Activated effector memory CD4-positive, alpha-beta T cell treated with Interleukin-2 at 50 U/mL for 16 hours (primary cell): Measurements from ENCODE around the gene HNRNPK.

ENCODE experiments used
- DNase-seq: peaks from one replicate; pipeline ENCODE4 v3.0.0-alpha.2; 2020

Gene HNRNPK

GRCh38 chr9:83979812-83980394 is at the start of gene HNRNPK:
Gene HNRNPK, minus strand, starts transcription at chr9:83980215. Its CDS starts 1,963 bp downstream, at chr9:83978252.
- DNase-seq, result peak; percentile 99

DNA sequence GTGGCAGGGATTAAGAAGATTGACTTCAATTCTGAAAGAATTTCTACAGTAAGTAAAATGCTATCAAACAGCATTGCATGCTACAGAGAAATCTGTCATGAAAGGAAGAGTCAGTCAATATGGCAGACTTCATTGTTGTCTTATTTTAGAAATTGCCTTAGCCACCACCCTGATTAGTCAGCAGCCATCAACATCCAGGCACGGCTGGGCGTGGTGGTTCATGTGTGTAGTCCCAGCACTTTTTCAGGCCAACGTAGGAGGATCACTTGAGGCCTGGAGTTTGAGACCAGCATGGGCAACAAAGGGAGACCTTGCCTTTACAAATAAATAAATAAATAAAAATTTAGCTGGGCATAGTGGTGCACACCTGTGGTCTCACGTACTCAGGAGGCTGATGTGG is 47.2 kb upstream of the HNRNPK start:
- DNase-seq, result no peak

DNA sequence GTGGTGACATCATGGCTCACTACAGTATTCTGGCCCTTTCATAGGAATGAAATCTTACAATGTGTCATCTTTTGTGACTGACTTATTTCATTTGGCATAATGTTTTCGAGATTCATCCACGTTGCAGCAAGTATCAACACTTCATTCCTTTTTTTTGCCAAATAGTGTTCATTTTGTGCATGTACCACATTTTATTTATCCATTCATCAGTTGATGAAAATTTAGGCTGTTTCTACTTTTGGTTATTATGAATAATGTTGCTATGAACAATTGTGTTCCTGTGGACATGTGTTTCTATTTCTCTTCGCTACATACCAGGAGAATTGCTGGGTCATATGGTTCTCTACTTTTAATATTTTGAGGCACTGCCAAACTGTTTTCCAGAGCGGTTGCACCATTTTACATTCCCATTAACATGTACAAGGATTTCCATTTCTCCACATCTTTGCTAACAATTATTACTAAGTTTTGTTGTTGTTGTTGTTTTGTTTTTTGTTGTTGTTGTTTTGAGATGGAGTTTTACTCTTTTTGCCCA is 44.1 kb upstream of the HNRNPK start:
- DNase-seq, result no peak

GRCh38 chr9:84007662-84008061 is 27.6 kb upstream of the HNRNPK start:
- no peak for DNase-seq

GRCh38 chr9:84003246-84003645 is 23.2 kb upstream of the HNRNPK start:
- no peak for DNase-seq

DNA sequence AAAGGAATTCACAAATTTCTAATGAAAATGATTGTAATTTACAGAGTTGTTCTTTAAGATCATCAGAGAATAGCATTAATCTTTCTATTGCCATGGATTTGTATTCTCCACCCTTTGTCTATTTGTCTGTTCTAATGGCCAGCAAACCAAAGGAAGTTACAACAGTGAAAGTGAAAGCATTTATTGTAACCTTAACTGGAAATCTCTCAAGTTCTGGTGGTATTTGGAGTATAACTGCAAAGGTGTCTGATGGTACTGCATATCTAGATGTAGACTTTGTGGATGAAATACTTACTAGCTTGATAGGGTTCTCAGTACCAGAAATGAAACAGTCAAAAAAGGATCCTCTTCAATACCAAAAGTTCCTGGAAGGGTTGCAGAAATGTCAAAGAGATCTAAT is 22.3 kb upstream of the HNRNPK start:
- DNase-seq, result no peak

DNA sequence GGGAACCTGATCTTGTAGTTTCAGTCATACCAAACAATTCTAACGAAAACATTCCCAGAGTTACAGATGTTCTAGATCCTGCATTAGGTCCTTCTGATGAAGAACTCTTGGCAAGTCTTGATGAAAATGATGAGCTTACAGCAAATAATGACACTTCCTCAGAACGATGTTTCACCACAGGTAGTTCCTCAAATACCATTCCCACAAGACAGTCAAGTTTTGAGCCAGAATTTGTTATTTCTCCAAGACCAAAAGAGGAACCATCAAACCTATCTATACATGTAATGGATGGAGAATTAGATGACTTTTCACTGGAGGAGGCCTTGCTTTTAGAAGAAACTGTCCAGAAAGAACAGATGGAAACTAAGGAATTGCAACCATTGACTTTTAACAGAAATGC is 21.6 kb upstream of the HNRNPK start:
- DNase-seq, result no peak

DNA sequence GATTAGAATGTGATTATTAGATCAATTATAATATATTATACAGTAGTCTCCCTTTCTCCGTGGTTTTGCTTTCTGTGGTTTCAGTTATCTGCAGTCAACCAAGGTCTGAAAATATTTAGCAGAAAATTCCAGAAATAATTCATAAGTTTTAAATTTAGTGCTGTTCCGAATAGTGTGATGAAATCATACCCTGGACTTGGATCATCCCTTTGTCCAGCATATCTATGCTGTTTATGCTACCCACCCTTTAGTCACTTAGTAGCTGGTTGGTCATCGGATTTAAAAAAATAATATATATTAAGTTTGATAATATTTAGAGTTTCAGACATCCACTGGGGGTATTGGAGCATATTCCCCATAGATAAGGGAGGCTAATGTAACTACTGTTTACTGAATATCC is 20.2 kb upstream of the HNRNPK start:
- DNase-seq, result no peak

GRCh38 chr9:83999141-83999918 is 19.3 kb upstream of the HNRNPK start:
- no peak for DNase-seq

DNA sequence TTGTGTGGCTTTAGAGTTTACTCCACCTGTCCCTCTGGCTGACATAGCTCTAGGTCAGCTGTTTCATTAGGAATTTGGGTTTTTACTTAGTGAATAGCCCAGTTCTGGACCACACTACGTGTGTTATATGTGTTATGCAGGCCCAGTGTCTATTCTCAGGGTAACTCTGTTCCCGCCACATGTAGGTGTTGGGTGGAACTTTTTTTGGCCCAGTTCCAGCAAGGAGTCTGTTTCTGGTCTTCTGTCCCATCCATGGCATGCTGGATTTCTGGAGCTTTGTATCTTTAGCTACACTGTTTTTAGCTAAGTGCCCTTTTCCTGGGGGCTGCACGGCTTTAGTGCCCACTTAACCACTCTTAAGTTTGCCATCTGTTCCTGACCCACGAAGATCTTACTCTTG is 16.1 kb upstream of the HNRNPK start:
- no peak for DNase-seq

DNA sequence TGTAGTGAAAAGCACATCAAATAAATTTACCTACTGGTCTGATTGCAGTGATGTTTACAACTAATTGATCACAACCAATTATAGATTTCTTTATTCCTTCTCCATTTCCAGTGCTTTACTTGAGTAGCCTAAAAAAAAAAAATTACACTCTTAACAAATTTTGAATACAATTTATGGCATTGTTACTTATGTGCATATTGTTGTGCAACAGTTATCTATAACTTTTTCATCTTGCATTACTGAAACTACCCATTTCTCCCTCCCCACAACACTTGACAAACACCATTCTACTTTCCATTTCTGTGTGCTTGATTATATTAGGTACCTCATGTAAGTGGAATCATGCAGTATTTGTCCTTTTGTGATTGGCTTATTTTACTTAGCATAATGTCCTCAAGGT is 12.9 kb upstream of the HNRNPK start:
- no peak for DNase-seq

GRCh38 chr9:83992407-83992806 is 12.4 kb upstream of the HNRNPK start:
- DNase-seq, result no peak

DNA sequence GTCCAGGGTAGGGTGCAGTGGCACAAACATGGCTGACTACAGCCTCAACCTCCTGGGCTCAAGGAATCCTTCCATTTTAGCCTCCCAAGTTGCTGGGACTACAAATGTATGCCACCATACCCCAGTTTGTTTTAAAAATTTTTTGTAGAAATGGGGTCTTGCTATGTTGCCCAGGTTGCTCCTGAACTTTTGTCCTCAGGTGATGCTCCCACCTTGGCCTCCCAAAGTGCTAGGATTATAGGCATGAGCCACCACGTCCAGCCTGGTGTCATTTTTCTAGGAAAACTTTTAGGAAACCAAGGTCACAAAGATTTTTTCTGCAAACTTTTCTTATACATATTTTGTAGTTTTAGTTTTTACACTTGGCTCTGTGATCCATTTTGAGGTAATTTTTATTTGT is 11.3 kb upstream of the HNRNPK start:
- no peak for DNase-seq

- DNase-seq, result no peak
Measured at GRCh38 chr9:83988411-83988810, 8.4 kb upstream of the HNRNPK start.

- no peak for DNase-seq
Measured at GRCh38 chr9:83987402-83987791, 7.4 kb upstream of the HNRNPK start.

DNA sequence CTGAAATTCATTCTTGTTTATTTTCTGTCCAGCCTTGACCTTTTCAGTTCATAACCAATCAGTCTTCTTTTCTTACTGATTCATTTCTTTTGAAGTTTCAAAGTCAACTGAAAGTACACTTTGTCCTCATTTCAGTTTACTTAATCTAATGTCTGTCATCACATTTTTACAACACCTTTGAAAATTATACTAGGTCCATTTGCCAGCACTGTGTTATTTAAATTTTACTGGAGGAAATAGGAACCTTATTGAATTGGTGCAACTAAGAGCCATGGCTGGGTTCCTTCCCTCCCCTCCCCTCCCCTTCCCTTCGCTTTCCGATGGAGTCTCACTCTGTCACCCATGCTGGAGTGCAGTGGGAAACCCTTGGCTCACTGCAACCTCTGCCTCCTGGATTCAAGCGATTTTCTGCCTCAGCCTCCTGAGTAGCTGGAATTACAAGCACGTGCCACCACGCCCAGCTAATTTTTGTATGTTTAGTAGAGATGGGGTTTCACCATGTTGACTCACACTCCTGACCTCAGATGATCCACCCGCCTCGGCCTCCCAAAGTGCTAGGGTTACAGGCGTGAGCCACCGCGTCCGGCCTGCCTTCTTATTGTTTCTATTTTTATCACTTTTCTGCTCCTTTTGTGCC is 6.9 kb upstream of the HNRNPK start:
- DNase-seq, result no peak

- no peak for DNase-seq
Measured at GRCh38 chr9:83986195-83986594, 6.2 kb upstream of the HNRNPK start.

DNA sequence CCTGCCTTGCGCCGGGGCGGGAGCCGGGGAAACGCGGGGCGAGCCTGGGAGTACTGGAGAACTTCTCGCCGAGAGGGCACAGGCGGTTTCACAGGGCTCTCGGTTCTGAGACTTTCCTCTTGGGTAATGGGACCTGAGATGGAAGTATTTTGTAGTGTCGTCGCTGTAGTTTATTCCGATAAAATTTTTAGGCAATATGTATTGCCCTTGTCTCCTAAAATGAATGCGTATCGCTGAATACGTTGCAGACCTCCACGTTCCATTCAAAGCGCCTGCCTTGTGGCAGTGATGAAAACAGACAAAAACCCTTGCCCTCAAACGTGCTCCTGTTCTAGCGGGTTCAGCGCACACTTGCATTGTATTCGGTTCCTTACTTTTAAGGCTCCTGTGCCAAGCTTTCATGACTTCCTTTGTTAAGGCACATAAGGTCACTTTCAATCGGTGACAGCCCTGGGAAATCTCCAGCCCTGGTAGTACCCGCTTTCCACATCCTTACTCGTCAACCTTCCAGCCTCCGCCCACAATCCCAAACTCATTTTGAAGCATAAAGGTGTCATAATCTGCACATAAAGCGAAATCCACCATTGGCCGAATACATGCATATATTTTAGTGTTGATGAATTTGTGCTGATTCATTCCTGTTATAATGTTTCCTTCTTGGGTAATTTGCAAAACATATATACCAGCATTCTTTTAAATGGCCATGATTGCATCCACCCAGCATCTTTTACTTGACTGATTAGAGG is 1.3 kb upstream of the HNRNPK start:
- DNase-seq, result peak; percentile 12

DNA sequence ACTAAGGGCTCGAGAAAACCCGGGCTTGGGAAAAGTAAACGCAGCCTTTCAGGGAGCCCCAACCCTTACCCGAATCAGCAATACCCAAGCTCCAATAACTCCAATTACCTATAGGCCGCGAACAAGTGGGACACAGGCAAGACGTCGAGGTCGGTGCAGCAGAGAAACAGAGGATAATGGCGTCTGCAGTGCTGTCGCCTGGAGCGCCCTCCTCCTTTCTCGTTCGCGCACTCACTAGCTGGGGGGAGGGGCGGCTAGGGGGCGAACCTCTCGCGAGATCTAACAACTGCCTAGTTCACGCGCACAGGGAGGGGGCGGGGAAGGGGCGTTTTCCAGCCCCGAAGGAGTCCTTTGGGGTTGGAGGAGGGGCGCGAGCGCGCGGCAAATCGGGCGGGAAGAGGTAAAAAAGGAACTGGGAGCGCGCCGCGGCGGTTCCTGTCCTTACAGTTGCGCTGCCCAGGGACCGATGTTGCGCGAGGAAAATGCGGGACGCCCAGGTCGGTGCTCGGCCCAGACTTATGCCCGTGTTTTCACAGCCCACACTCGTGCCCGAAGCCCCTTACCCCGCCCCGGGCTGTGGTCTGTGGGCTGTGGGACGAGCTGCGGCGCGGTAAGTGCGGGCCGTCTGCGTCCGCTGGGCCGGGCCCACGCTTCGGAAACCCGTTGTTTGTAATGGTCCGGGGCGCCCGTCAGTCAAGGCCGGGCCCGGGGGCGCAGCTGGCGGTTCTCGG is 545 bp upstream of the HNRNPK start, which contains the start of gene RMI1:
Gene RMI1 (plus strand): TSS at position 411 of the 731 bp plus-strand sequence. CDS start 20,182 bp downstream, outside the sequence.
- DNase-seq, result peak; percentile 98

GRCh38 chr9:83978992-83979811 is 813 bp downstream of the HNRNPK start:
- peak; percentile 79 for DNase-seq

- no peak for DNase-seq
Measured at GRCh38 chr9:83977196-83977595, 2.8 kb downstream of the HNRNPK start.

GRCh38 chr9:83976372-83976771 is 3.6 kb downstream of the HNRNPK start:
- no peak for DNase-seq
